MM.1S (cell line): Measurements from ENCODE around the gene LIPG.

Experiments
- DNase-seq: peaks from one replicate; pipeline ENCODE4 v3.0.0-alpha.2; 2015
- H2AFZ ChIP-seq: fragments of 300-600 bp; sonication (generic); 2 replicates; pipeline ENCODE4 v1.6.0; 2016; ENCODE audit warnings: antibody characterized with exemption, low read length
- H3F3A ChIP-seq: fragments of 300-600 bp; sonication (generic); 2 replicates; pipeline ENCODE4 v1.6.1; 2016; ENCODE audit warnings: mild to moderate bottlenecking, antibody characterized with exemption, low read length, moderate library complexity, mixed read lengths; ENCODE audit not compliant: insufficient read depth
- H3K27ac ChIP-seq: fragments of 300-600 bp; sonication (generic); 2 replicates; pipeline ENCODE4 v1.5.1; 2016; ENCODE audit warnings: mild to moderate bottlenecking, low read length
- H3K27me3 ChIP-seq: fragments of 300-600 bp; sonication (generic); replicated peaks from 2 replicates; pipeline ENCODE4 v1.6.0; 2016; ENCODE audit warnings: low read length; ENCODE audit not compliant: insufficient read depth
- H3K36me3 ChIP-seq: fragments of 300-600 bp; sonication (generic); replicated peaks from 2 replicates; pipeline ENCODE4 v1.6.1; 2016; ENCODE audit warnings: mild to moderate bottlenecking, low read length, mixed read lengths; ENCODE audit not compliant: insufficient read depth
- H3K4me1 ChIP-seq: fragments of 300-600 bp; sonication (generic); 2 replicates; pipeline ENCODE4 v1.6.1; 2016; ENCODE audit warnings: low read length, mixed read lengths
- H3K4me2 ChIP-seq: fragments of 300-600 bp; sonication (generic); 2 replicates; pipeline ENCODE4 v1.6.0; 2016; ENCODE audit warnings: low read depth, low read length
- H3K4me3 ChIP-seq: fragments of 300-600 bp; sonication (generic); 2 replicates; pipeline ENCODE4 v1.5.1; 2016; ENCODE audit warnings: low read length, mixed read lengths
- H3K79me2 ChIP-seq: fragments of 300-600 bp; sonication (generic); 2 replicates; pipeline ENCODE4 v1.6.1; 2016; ENCODE audit warnings: mixed run types, low read length, mixed read lengths
- H3K9ac ChIP-seq: fragments of 300-600 bp; sonication (generic); 2 replicates; pipeline ENCODE4 v1.6.1; 2016; ENCODE audit warnings: low read length, mixed read lengths
- H3K9me2 ChIP-seq: fragments of 300-600 bp; sonication (generic); replicated peaks from 2 replicates; pipeline ENCODE4 v1.6.1; 2016; ENCODE audit warnings: mild to moderate bottlenecking, low read length, mixed read lengths; ENCODE audit not compliant: insufficient read depth
- H3K9me3 ChIP-seq: fragments of 300-600 bp; sonication (generic); replicated peaks from 2 replicates; pipeline ENCODE4 v1.6.1; 2016; ENCODE audit warnings: mild to moderate bottlenecking, low read length, mixed read lengths; ENCODE audit not compliant: insufficient read depth
- H4K20me1 ChIP-seq: fragments of 300-600 bp; sonication (generic); 2 replicates; pipeline ENCODE4 v1.6.1; 2016; ENCODE audit warnings: mild to moderate bottlenecking, low read length, moderate library complexity, mixed read lengths; ENCODE audit not compliant: insufficient read depth
- CTCF ChIP-seq: fragments of 300-600 bp; sonication (generic); IDR thresholded peaks from 2 replicates; pipeline ENCODE4 v1.5.1; 2016; ENCODE audit warnings: antibody characterized with exemption, low read length, mixed read lengths
- EZH2 ChIP-seq: fragments of 300-600 bp; sonication (generic); optimal IDR thresholded peaks from 2 replicates; pipeline ENCODE3; 2017; ENCODE audit warnings: low read depth, mild to moderate bottlenecking, antibody characterized with exemption, low read length, mixed read lengths
- EZH2phosphoT487 ChIP-seq: fragments of 300-600 bp; sonication (generic); IDR thresholded peaks from 2 replicates; pipeline ENCODE4 v1.6.1; 2018; ENCODE audit warnings: antibody characterized with exemption, low read length

Gene LIPG

GRCh38 chr18:49609256-49610021, 47.6 kb downstream of the LIPG start:
- Histone ChIP-seq H3K27ac (no peak overlapping the region), H2AFZ (no peak overlapping the region), H4K20me1 (no peaks in the 10 kb centered on the region), H3K27me3 (no peaks in the 10 kb centered on the region), H3K4me3 (no peak overlapping the region), H3K9me2 (no peaks in the 10 kb centered on the region), H3K9ac (no peak overlapping the region), H3K79me2 (no peaks in the 10 kb centered on the region), H3K4me2 (no peak overlapping the region), H3K4me1 (no peaks in the 10 kb centered on the region), H3F3A (no peaks in the 10 kb centered on the region), H3K9me3 (no peaks in the 10 kb centered on the region), H3K36me3 (no peaks in the 10 kb centered on the region)
- TF ChIP-seq EZH2phosphoT487: no peak
- TF ChIP-seq EZH2: no peak
- no peak for TF ChIP-seq CTCF
- no peak for DNase-seq

DNA sequence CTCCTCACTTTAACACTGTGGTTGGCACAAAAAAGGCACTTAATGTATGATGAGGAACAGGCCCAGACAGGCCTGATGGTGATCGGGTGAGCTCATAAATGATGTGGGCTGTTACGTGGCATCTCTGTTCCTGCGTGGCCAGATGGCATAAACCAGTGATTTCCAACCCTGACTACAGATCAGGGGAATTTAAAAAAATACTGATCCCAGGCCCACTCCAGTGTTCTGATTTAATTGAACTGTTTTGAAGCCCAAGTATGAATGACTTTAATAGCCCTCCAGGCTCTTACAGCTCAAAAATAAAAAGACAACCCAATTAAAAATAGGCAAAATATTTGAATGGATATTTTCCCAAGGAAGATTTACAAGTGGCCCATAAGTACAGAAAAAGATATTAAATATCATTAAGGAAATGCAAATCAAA, 48.2 kb downstream of the LIPG start:
- Histone ChIP-seq H3K79me2 (no peaks in the 10 kb centered on the region), H3K9me3 (no peaks in the 10 kb centered on the region), H3K27me3 (no peaks in the 10 kb centered on the region), H3K4me2 (no peak overlapping the region), H3K9me2 (no peaks in the 10 kb centered on the region), H4K20me1 (no peaks in the 10 kb centered on the region), H3K36me3 (no peaks in the 10 kb centered on the region), H3K4me1 (no peaks in the 10 kb centered on the region), H3K4me3 (no peak overlapping the region), H3K27ac (no peak overlapping the region), H2AFZ (no peak overlapping the region), H3F3A (no peaks in the 10 kb centered on the region), H3K9ac (no peak overlapping the region)
- DNase-seq: no peak
- TF ChIP-seq EZH2phosphoT487: no peak
- TF ChIP-seq EZH2: no peak
- no peak for TF ChIP-seq CTCF

DNA sequence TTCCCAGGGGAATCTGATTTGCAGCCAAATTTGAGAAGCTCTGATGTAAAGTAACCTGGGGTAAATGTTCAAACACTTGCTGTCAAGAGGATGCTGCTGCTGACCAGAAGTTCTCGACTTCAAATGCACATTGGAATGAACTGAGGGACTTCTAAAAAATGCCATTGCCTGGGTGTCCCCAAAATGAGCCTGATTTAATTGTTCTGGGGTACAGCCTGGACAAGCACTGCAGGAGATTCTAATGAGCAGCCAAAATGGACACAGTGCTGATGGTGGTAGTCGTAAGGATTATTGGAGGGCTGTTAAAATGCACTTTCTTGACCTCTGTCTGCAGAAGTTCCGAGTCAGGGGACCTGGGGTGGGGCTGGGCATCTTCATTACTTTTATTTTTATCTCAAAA, 49.5 kb downstream of the LIPG start:
- Histone ChIP-seq H3K4me1 (no peaks in the 10 kb centered on the region), H3K79me2 (no peaks in the 10 kb centered on the region), H3F3A (no peaks in the 10 kb centered on the region), H3K27me3 (no peaks in the 10 kb centered on the region), H3K9me2 (no peaks in the 10 kb centered on the region), H3K27ac (no peak overlapping the region), H3K4me2 (no peak overlapping the region), H2AFZ (no peak overlapping the region), H4K20me1 (no peaks in the 10 kb centered on the region), H3K4me3 (no peak overlapping the region), H3K9me3 (no peaks in the 10 kb centered on the region), H3K9ac (no peak overlapping the region), H3K36me3 (no peaks in the 10 kb centered on the region)
- DNase-seq: no peak
- TF ChIP-seq EZH2 (no peak), CTCF (no peak), EZH2phosphoT487 (no peak)
